ENCODE results near the gene MYO1E.

The MYO1E gene

DNA sequence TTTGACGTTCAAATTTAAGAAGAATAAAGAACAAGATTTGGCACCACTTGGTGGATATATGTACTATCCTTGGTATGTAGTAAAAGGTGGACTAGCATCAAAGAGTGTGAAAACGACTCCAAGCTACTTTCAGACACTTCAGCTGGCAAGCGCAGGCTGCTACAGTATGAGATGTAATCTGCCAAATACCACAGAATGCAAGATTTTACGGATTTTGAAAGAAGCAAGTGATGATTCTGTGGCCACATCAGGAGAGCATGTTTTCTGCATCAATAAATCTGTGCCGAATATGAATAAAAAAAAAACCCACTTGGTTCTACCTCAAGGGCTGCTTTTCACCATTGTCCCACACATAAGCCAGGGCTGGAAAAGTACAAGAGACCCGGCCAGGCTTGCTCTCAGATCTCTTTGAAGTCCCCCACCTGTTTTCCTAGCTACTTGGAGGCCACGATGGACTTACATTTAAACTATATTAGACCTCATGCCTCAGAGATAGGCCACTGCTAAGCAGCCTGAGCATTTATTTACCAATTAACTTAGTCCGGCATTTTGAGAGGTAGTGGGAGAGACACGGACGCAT, 37.4 kb downstream of the MYO1E start:
- peaks cover 35% of the 10 kb centered on the region for H3K4me1 ChIP-seq (ENCODE audit: control insufficient read depth, insufficient read depth, low read length, unreplicated experiment)
- peaks cover 72% of the 10 kb centered on the region for H3K79me2 ChIP-seq (ENCODE audit: control insufficient read depth, insufficient read depth, low read length, unreplicated experiment)
- H3K36me3 ChIP-seq (ENCODE audit: insufficient read depth, low read length) = no peaks in the 10 kb centered on the region
- no peak overlapping the region for H3K27ac ChIP-seq (ENCODE audit: low read depth, low read length)
- no peak overlapping the region for H2AFZ ChIP-seq (ENCODE audit: low read length, unreplicated experiment)
- no peaks in the 10 kb centered on the region for H3K27me3 ChIP-seq (ENCODE audit: insufficient read depth, low read length)
- H3K4me3 ChIP-seq (ENCODE audit: low read depth, low read length) = no peak overlapping the region

DNA sequence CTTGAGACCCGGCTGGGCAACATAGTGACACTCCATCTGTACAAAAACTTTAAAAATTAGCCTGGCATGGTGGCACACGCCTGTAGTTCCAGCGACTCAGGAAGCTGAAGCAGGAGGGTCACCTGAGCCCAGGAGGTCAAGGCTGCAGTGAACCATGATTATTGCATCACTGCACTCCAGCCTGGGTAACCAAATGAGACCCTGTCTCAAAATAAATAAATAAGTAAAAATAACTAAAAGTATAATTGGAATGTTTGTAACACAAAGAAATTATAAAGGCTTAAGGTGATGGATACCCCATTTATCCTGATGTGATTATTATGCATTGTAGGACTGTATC, 38.6 kb downstream of the MYO1E start:
- H3K4me3 ChIP-seq (ENCODE audit: low read depth, low read length) = no peak overlapping the region
- no peak overlapping the region for H2AFZ ChIP-seq (ENCODE audit: low read length, unreplicated experiment)
- H3K27me3 ChIP-seq (ENCODE audit: insufficient read depth, low read length) = no peaks in the 10 kb centered on the region
- no peak overlapping the region for H3K27ac ChIP-seq (ENCODE audit: low read depth, low read length)
- peaks cover 82% of the 10 kb centered on the region for H3K79me2 ChIP-seq (ENCODE audit: control insufficient read depth, insufficient read depth, low read length, unreplicated experiment)
- peaks cover 35% of the 10 kb centered on the region for H3K4me1 ChIP-seq (ENCODE audit: control insufficient read depth, insufficient read depth, low read length, unreplicated experiment)
- no peaks in the 10 kb centered on the region for H3K36me3 ChIP-seq (ENCODE audit: insufficient read depth, low read length)

DNA sequence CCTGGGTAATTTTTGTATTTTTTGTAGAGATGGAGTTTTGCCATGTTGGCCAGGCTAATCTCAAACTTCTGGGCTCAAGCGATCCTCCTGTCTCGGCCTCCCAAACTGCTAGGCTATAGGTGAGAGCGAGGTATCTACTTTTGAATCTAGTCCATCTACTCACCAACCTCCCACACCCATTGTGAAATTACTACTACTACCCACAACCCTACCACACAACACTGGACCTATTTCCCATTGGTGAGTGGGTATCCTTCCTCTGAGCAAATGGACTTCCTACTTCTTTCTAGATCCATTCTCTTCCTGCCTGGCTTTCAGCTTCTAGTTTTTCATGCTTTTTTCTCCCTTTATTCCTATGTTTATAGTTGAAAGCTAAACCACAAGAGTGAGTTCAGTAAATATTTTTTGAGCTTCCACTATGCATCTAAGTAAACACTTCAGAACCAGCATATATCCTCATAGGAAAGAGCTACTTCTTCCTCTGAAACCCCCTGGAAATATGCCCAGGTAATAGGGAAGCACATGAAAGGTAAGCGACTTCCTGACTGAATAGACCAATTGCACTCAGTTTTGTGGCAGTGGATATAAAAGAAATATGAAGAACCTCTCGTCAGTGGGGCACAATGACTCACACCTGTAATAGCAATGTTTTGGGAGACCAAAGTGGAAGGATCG, 39.1 kb downstream of the MYO1E start:
- Histone ChIP-seq H3K27ac (ENCODE audit: low read depth, low read length) (no peak overlapping the region), H2AFZ (ENCODE audit: low read length, unreplicated experiment) (no peak overlapping the region), H3K79me2 (ENCODE audit: control insufficient read depth, insufficient read depth, low read length, unreplicated experiment) (peaks cover 86% of the 10 kb centered on the region), H3K4me1 (ENCODE audit: control insufficient read depth, insufficient read depth, low read length, unreplicated experiment) (peaks cover 39% of the 10 kb centered on the region), H3K4me3 (ENCODE audit: low read depth, low read length) (no peak overlapping the region), H3K27me3 (ENCODE audit: insufficient read depth, low read length) (no peaks in the 10 kb centered on the region), H3K36me3 (ENCODE audit: insufficient read depth, low read length) (no peaks in the 10 kb centered on the region)

DNA sequence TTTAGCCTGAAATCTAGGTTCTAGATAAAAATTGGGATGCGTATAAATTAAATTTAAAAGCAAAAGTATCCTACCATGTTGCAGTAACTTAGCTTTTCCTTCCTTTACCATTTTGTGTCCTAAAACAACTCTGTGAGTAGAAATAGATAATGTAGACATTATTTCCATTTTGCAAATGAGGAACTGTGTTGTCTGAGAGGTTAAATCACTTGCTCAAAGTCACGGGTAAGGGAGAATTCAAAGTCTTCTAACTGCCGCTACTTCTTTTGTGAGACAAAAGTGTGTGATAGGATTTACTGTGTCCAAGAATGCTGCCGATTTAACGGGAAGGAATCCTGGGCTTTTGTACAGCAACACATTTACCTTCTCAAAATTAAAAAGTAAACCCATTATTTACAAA, 40.7 kb downstream of the MYO1E start:
- Histone ChIP-seq H3K4me1 (ENCODE audit: control insufficient read depth, insufficient read depth, low read length, unreplicated experiment) (peaks cover 40% of the 10 kb centered on the region), H3K79me2 (ENCODE audit: control insufficient read depth, insufficient read depth, low read length, unreplicated experiment) (peaks cover 86% of the 10 kb centered on the region)

GRCh38 chr15:59330649-59331048, 42.0 kb downstream of the MYO1E start:
- H3K79me2 ChIP-seq (ENCODE audit: control insufficient read depth, insufficient read depth, low read length, unreplicated experiment) = peaks cover 85% of the 10 kb centered on the region

More for the DNA sequence above, 40.7 kb downstream of the MYO1E start:
- H3K4me3 ChIP-seq (ENCODE audit: low read depth, low read length) = no peak overlapping the region
- no peaks in the 10 kb centered on the region for H3K36me3 ChIP-seq (ENCODE audit: insufficient read depth, low read length)
- H2AFZ ChIP-seq (ENCODE audit: low read length, unreplicated experiment) = no peak overlapping the region
- H3K27me3 ChIP-seq (ENCODE audit: insufficient read depth, low read length) = no peaks in the 10 kb centered on the region
- no peak overlapping the region for H3K27ac ChIP-seq (ENCODE audit: low read depth, low read length)

GRCh38 chr15:59329570-59330350, 42.9 kb downstream of the MYO1E start:
- peak overlapping the region; percentile 78 for H3K27ac ChIP-seq (ENCODE audit: low read depth, low read length)
- H3K4me1 ChIP-seq (ENCODE audit: control insufficient read depth, insufficient read depth, low read length, unreplicated experiment) = peaks cover 40% of the 10 kb centered on the region
- peaks cover 84% of the 10 kb centered on the region for H3K79me2 ChIP-seq (ENCODE audit: control insufficient read depth, insufficient read depth, low read length, unreplicated experiment)
- H2AFZ ChIP-seq (ENCODE audit: low read length, unreplicated experiment) = no peak overlapping the region
- peak overlapping the region; percentile 47 for H3K4me3 ChIP-seq (ENCODE audit: low read depth, low read length)
- no peaks in the 10 kb centered on the region for H3K36me3 ChIP-seq (ENCODE audit: insufficient read depth, low read length)
- H3K27me3 ChIP-seq (ENCODE audit: insufficient read depth, low read length) = no peaks in the 10 kb centered on the region

More at GRCh38 chr15:59330649-59331048, 42.0 kb downstream of the MYO1E start:
- no peak overlapping the region for H2AFZ ChIP-seq (ENCODE audit: low read length, unreplicated experiment)
- H3K4me1 ChIP-seq (ENCODE audit: control insufficient read depth, insufficient read depth, low read length, unreplicated experiment) = peaks cover 40% of the 10 kb centered on the region
- no peaks in the 10 kb centered on the region for H3K27me3 ChIP-seq (ENCODE audit: insufficient read depth, low read length)
- H3K4me3 ChIP-seq (ENCODE audit: low read depth, low read length) = no peak overlapping the region
- H3K36me3 ChIP-seq (ENCODE audit: insufficient read depth, low read length) = no peaks in the 10 kb centered on the region
- H3K27ac ChIP-seq (ENCODE audit: low read depth, low read length) = peak overlapping the region; percentile 78

DNA sequence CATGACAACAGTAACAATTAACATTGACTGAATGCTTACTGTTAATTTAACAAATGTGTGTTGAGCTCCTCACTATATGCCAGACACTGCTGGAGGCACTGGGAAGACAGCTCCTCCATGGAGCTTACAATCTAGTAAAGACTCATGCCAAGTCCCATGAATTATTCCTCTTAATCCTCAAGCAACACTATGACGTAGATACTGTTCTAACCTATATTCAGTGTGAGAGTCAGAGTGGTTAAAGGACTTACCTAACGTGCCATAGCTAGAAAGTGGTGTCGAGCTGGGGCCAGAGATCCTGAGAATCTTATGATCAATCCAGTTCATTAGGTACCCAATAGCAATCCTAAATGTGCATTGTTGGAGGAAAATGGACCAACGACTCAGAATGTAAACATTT, 43.6 kb downstream of the MYO1E start:
- no peaks in the 10 kb centered on the region for H3K36me3 ChIP-seq (ENCODE audit: insufficient read depth, low read length)
- H3K27ac ChIP-seq (ENCODE audit: low read depth, low read length) = peak overlapping the region; percentile 78
- 0 out of 2 replicates have a peak overlapping the region, but pooled peaks have one; percentile 47 for H3K4me3 ChIP-seq (ENCODE audit: low read depth, low read length)
- peaks cover 40% of the 10 kb centered on the region for H3K4me1 ChIP-seq (ENCODE audit: control insufficient read depth, insufficient read depth, low read length, unreplicated experiment)
- H2AFZ ChIP-seq (ENCODE audit: low read length, unreplicated experiment) = no peak overlapping the region
- no peaks in the 10 kb centered on the region for H3K27me3 ChIP-seq (ENCODE audit: insufficient read depth, low read length)
- H3K79me2 ChIP-seq (ENCODE audit: control insufficient read depth, insufficient read depth, low read length, unreplicated experiment) = peaks cover 84% of the 10 kb centered on the region

GRCh38 chr15:59327942-59328341, 44.7 kb downstream of the MYO1E start:
- Histone ChIP-seq H3K4me3 (ENCODE audit: low read depth, low read length) (no peak overlapping the region), H3K79me2 (ENCODE audit: control insufficient read depth, insufficient read depth, low read length, unreplicated experiment) (peaks cover 79% of the 10 kb centered on the region), H3K4me1 (ENCODE audit: control insufficient read depth, insufficient read depth, low read length, unreplicated experiment) (peaks cover 37% of the 10 kb centered on the region), H3K36me3 (ENCODE audit: insufficient read depth, low read length) (no peaks in the 10 kb centered on the region), H3K27me3 (ENCODE audit: insufficient read depth, low read length) (no peaks in the 10 kb centered on the region), H2AFZ (ENCODE audit: low read length, unreplicated experiment) (no peak overlapping the region), H3K27ac (ENCODE audit: low read depth, low read length) (no peak overlapping the region)

DNA sequence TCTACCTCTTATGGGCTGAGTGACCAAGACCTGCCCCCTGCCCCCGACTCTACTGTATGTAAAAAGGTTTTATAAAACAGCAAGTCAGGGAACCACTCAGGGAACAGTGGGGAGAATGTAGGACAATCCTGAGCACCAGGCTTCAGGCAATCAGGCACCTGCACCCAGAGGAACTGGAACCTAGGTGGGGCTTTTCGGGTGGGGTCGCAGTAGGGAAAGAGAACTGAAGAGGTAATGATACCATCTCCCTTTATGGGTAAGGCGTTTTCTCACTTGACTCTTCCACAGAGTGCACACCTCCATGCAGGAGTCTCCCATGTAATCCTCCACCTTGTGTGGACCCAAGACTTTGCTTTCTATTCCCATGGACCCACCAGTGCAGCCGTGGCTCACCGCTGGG, 45.8 kb downstream of the MYO1E start:
- no peak overlapping the region for H2AFZ ChIP-seq (ENCODE audit: low read length, unreplicated experiment)
- H3K27ac ChIP-seq (ENCODE audit: low read depth, low read length) = no peak overlapping the region
- no peaks in the 10 kb centered on the region for H3K36me3 ChIP-seq (ENCODE audit: insufficient read depth, low read length)
- H3K4me3 ChIP-seq (ENCODE audit: low read depth, low read length) = no peak overlapping the region
- H3K27me3 ChIP-seq (ENCODE audit: insufficient read depth, low read length) = no peaks in the 10 kb centered on the region
- H3K79me2 ChIP-seq (ENCODE audit: control insufficient read depth, insufficient read depth, low read length, unreplicated experiment) = peaks cover 68% of the 10 kb centered on the region
- peaks cover 35% of the 10 kb centered on the region for H3K4me1 ChIP-seq (ENCODE audit: control insufficient read depth, insufficient read depth, low read length, unreplicated experiment)

DNA sequence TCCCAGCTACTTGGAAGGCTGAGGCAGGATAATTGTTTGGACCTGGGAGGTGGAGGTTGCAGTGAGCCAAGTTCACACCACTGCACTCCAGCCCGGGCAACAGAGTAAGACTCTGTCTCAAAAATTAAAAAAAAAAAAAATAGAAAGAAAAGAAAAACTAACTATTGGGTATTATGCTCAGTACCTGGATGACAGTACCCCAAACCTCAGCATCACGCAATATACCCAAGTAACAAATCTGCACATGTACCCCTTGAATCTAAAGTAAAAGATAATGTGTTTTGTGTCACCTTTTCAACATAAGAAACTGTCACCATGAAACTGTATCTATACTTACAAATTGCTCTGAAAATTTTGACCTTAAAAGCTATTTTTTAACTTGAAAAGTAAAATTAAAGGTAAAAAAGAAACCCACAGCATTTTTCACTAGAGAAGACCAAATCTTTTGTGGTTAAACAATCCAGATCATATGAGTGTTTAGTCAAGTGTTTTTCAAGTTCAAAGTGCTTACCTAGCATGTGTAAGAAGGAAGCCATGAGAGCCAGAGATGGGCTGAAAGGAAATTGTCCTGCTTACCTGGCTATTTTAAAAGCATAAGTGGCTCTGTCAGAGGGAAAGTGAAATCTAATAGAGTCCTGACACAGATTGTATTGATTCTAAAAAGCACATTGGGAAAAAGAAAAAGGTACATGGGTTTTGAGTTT, 50.5 kb downstream of the MYO1E start:
- Histone ChIP-seq H3K79me2 (ENCODE audit: control insufficient read depth, insufficient read depth, low read length, unreplicated experiment) (peaks cover 68% of the 10 kb centered on the region), H3K4me1 (ENCODE audit: control insufficient read depth, insufficient read depth, low read length, unreplicated experiment) (no peaks in the 10 kb centered on the region), H3K36me3 (ENCODE audit: insufficient read depth, low read length) (peaks cover 13% of the 10 kb centered on the region; the same call in 1 of the 2 replicates)

More for the DNA sequence above, 50.5 kb downstream of the MYO1E start:
- Histone ChIP-seq H3K4me3 (ENCODE audit: low read depth, low read length) (no peak overlapping the region), H2AFZ (ENCODE audit: low read length, unreplicated experiment) (no peak overlapping the region), H3K27ac (ENCODE audit: low read depth, low read length) (no peak overlapping the region), H3K27me3 (ENCODE audit: insufficient read depth, low read length) (no peaks in the 10 kb centered on the region)
